GM19438 (cell line): Measurements from ENCODE around the gene RC3H2.
A peak's percentile ranks its signal among the peaks of the same experiment; 100 is the strongest.
"Not testable (repeated sequence)": the region's sequence is repeated elsewhere in the genome, so short reads cannot be mapped to it uniquely, and the experiment has no call there.

ENCODE experiments used
- ATAC-seq: cut with Tn5 transposase; IDR thresholded peaks from one replicate; pipeline ENCODE4 v1.9.1; 2021; ENCODE audit warnings: low read depth; ENCODE audit not compliant: unreplicated experiment

RC3H2 gene

DNA sequence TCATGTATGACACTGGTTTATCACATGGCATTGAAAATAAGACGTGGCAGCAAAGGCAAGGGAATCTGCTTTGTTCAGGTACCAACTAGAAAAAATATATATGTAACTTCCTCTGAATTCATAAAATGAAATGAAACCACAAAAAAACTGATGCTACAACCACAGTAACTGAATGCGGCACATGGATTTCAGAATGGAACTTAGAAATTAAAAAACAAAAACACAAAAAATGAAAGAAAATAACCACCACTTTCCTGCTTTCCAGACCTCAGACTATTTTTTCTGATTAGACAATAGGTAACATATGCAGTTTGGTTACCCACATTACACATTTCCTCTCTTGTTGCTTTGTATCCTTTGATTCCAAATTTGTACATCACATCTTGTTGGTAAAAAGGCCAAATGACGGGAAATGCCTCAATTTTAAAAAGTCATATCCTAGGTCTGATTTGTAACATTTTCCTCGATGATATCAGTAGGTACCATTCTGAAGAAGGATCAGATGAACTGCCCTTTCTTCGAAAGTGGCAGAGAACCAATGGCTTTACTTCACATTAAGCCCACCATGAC is 58.7 kb downstream of the RC3H2 start:
- no peak for ATAC-seq

- ATAC-seq = no peak
These were observed 60.0 kb downstream of the RC3H2 start for GRCh38 chr9:122845116-122845515.

GRCh38 chr9:122844137-122844536 is 61.0 kb downstream of the RC3H2 start:
- ATAC-seq = no peak

GRCh38 chr9:122841501-122841900 is 63.7 kb downstream of the RC3H2 start:
- ATAC-seq = no peak

GRCh38 chr9:122838441-122838840 is 66.7 kb downstream of the RC3H2 start:
- not testable (repeated sequence) for ATAC-seq

DNA sequence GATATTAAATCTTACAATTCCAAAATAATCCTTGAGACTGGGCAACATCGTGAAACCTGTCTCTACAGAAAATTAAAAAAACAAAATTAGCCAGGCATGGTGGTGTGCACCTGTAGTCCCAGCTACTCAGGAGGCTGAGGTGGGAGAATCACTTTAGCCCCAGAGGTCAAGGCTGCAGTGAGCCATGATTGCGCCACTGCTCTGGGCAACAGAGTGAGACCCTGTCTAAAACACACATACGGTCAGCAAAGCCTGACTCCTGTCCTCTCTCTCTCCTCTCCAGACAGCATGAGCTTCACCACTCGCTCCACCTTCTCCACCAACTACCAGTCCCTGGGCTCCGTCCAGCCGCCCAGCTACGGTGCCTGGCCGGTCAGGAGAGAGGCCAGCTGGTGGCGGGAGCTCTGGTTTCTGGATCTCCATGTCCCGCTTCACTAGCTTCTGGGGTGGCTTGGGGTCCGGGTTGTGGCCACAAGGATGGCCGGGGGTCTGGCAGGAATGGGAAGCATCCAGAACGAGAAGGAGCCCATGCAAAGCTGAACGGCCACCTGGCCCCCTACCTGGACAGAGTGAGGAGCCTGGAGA is 67.8 kb downstream of the RC3H2 start:
- ATAC-seq = no peak

DNA sequence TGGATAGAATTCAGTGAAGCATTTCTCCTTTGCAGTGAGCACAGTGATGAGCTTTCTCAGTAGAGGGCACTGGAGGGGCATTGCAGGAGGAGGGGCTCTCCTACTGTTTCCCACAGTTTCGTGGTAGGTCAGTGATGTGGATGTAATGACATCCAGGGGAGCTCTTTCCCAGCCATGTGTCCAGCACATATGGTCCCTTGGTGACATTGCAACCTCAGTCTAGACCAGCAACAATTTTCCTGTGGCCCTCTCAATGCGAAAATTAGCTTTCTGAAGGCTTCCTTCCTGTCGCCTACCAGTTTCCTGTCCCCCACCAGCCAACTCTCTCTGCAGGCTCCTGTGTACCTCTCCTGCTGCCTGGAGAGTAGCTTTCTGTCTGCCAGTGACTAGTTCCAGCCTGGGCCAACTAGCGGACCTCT is 69.8 kb downstream of the RC3H2 start:
- ATAC-seq = no peak

- ATAC-seq = no peak
These were observed 73.0 kb downstream of the RC3H2 start for GRCh38 chr9:122832194-122832593.

DNA sequence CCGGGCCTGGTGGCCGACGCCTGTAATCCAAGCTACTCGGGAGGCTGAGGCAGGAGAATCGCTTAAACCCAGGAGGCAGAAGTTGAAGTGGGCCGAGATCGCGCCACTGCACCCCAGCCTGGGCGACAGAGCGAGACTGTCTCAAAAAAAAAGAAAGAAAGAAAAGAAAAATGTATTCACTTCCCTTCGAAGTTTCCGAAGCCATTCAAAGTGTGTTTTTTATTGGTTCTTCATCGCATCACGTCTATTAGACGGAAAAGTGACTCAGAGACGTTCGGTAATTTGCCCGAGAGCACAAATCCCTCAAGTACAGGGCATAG is 76.2 kb downstream of the RC3H2 start:
- ATAC-seq = not testable (repeated sequence)

GRCh38 chr9:122827761-122828093 is 77.4 kb downstream of the RC3H2 start:
- peak; percentile 8 for ATAC-seq

DNA sequence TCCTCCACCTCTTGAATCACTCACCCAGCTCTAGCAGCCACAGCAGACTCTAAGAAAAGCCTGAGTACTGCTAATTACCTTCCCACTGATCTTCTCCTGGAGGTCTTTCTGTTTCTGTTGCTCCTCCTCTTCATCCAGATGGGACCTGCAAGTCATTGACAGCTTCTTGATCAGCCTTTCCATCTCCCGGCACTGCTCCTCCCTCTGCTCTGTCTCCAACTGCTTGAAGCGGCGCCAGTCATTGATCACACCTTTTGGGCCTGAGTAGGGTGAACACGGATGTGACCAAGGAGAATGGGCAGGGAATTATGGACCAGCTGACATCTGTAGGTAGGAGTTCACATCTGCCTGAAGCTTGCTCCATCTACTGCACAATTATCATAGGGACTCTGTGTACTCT is 82.2 kb downstream of the RC3H2 start:
- no peak for ATAC-seq

DNA sequence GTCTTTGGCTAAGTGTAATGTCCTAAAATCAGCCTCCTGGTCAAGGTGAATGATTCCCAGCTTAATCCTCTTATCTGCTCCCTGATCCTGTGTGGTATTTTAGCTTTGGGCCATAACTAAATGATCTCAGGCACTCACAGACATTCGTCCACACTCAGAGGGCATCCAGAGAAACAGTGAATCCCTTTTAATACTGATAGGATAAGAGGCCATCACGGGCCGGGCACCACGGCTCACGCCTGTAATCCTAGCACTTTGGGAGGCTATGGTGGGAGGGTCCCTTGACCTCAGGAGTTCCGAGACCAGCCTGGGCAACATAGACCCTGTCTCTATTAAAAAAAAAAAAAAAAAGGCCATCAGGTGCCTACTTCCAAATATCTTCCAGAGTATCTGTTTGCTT is 83.1 kb downstream of the RC3H2 start:
- ATAC-seq = no peak

- ATAC-seq = no peak
These were observed 83.7 kb downstream of the RC3H2 start for GRCh38 chr9:122821278-122821943.

DNA sequence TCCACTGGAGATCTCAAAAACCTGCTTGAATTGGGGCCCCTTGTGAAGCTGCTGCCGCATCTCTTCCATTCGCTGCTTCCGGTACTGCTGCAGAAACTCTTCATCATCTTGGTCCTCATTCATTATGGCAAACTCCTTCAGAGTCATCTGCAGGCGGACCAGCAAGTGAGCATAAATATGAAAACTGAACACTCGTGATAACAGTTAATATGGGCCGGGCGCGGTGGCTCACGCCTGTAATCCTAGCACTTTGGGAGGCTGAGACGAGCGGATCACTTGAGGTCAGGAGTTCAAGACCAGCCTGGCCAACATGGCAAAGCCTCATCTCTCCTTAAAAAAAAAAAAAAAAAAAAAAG is 84.7 kb downstream of the RC3H2 start:
- ATAC-seq = no peak

GRCh38 chr9:122819791-122820489 is 85.2 kb downstream of the RC3H2 start:
- ATAC-seq = no peak

DNA sequence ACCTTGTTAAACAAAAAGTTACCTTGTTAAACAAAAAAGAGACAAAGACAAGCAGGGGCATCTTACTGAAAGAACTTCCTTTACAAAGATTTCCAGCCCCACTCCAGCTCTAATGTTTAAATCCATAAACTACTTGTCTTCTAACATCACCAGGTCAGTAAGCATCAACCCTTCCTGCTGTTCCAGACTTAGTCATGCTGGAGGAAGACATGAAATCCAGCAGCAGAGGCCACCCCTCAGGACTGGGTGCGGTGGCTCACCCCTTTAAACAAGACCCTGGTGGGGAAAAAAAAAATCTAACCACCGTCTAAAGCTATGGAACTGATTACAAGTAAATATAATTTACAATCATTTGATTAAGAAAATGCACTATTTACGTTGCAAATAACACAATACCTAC is 85.8 kb downstream of the RC3H2 start:
- no peak for ATAC-seq

- ATAC-seq = no peak
These were observed 88.8 kb downstream of the RC3H2 start for GRCh38 chr9:122816163-122816867.

DNA sequence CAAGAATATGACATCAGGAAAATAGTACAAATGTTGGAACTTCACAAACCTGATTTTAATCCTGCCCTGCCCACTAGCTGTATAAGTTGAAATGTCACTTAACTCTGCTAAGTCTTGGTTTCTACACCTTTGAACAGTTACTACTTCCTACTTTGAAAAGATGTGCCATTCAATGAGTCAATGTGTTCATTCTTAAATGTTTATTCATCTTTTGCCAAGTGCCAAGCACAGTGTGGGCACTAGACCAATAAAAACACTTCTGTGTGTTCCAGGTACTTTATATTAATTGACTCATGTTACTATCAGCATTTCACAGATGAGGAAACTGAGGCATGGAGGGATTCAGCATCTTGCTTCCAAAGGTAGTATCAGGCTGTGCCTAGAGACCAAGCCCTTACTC is 89.6 kb downstream of the RC3H2 start:
- ATAC-seq = no peak

DNA sequence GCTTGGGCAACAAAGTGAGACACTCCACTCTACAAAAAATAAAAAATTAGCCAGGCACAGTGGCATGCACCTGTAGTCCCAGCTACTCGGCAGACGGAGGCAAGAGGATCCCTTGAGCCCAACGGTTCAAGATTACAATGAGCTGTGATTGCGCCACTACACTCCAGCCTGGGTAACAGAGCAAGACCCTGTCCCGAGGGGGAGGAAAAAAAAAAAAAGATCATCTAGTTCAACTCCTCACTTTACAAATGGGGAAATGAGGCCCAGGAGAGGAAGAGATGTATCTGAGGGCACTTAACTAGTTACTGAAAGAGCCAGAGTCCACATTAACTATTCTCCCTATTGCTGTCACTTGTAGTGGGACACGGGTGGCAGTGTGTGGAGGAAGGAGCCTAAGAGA is 90.6 kb downstream of the RC3H2 start:
- no peak for ATAC-seq

- no peak for ATAC-seq
These were observed 92.4 kb downstream of the RC3H2 start for GRCh38 chr9:122812736-122813135.

GRCh38 chr9:122810306-122810946 is 94.7 kb downstream of the RC3H2 start:
- ATAC-seq = no peak
